ENCODE results near the gene TP63.
A peak's percentile ranks its signal among the peaks of the same experiment; 100 is the strongest.

Gene TP63

DNA sequence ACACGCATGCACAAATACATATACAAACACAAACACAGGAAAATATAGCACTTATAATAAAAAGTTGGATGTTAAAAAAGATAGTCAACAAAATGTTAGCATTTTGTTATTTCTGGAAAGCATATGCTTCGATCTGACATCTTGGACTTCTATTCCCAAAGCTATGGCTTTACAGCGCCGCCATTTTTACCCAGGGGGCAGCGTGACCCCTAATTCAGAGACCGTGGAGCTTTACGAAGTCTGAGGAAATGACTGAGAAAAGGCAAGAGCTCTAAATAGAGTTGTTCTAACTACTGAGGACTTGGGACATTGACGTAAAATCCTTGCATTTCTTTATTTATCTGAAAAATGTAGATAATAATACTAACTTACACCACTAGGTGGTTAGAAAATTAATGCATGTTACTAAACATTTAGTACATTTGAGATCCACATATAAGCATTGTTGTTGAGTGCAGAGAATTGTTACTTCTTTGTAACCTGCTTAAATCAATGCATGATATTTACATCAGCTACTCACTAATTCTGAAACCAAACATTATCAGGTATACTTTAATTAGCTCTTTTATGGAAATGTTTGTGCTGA is 155.4 kb downstream of the TP63 start:
- DNase-seq, result no peak

DNA sequence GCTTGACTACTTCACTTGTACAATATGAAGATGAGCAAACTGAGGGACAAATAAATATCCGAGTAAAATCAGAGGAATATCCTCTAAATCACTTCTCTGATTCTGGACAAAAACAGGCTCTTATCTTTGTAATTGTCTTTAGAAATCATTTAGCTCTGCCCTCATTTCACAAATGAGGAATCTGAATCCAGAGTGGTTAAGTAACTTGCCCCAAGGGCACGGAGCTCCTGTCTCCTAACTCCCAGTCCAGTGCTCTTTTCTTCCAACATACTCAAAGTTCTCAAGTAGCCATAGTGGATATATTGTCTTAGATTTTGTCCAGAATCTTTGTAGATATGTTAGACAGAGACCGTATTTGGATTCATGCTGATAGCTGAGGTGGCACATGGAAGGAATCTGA is 156.0 kb downstream of the TP63 start:
- DNase-seq, result no peak

DNA sequence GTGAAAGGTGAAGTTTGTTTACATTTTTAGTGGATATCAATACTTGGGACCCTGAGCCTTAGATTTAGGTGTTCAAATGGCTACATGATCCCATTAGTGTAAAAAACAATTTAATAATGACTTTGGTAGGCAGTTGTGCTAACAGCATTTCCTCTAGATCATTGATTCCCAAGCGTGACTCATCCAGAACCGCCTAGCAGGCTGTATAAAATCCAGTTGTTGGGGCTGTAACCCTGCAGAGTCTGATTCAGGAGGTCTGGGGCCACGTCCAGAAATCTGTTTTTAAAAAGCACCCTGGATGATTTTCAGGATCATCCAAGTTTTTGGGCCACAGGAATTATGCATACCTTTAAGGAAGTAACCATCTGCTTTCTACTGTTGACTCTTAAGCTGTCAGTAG is 156.4 kb downstream of the TP63 start:
- DNase-seq, result no peak

DNA sequence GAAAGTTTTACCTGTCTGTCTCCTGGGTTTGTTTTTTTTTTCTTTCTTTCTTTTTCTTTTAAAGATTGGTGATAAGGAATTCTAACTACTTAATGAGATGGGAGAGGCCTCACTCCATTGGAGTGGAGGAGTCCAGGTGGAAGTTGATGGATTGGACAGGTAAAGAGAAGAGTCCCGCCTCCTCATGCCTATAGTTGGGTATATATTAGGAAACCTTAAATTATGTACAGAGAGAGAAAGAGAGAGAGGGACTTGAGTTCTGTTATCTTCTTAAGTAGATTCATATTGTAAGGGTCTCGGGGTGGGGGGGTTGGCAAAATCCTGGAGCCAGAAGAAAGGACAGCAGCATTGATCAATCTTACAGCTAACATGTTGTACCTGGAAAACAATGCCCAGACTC is 158.2 kb downstream of the TP63 start:
- DNase-seq, result no peak

DNA sequence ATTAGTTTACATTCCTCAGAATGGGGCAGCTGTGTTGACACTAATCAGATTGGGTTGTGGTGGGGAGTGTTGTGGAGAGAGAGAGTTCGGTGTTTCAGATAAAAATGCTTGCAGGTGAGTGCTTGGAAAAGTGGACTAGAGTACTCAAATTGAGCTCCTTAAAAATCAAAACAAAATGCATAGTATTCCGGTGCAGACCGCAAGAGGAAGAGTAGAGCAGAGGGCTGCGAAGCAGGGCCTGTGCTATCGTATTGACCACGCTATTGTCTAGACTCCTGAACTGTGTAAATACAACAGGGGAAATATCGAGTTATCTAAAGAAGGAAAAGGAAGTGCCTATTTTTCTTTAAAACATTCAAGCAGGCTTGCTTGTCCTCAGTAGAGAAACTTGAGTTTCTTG is 159.5 kb downstream of the TP63 start:
- DNase-seq, result peak; percentile 95

DNA sequence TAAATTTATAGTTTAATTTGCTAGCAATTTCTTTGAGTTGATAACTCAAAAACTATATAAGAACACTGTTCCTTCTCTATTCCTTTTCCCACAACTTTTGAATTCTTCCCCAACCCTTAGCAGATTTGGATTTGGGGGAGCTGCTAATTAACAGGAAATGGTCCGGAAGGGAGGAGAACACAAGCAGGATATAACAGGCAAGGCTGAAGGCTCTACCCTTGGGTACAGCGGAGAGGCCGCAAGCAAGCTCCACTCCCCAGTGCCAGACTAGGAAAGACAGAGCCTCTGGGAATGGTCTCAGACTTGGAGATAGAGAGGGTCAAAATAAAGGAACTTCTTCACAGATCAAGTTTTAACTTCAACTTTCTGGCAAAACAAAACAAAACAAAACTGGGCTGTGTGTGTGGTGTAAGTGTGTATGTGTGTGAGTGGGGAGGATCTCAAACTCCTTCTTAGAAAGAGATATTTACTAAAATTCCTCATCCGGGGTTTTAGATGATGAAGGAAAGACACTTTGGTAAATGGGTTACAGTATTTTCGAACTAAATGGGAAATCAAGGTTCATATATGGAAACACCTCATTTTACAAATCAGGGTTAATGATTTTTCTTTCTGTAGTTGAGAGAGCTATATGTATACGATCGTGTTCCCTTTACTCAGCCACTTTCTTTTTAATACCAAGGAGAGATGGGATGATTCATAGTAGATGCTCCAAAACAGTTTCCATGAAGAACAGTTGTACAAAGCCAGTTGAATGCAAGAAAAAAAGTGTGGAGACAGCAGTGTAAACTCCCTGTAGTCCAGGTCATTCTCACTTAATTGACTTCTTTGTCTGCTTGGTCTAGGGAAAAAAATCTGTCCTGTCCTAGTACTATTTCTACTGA is 161.1 kb downstream of the TP63 start:
- DNase-seq, result no peak

DNA sequence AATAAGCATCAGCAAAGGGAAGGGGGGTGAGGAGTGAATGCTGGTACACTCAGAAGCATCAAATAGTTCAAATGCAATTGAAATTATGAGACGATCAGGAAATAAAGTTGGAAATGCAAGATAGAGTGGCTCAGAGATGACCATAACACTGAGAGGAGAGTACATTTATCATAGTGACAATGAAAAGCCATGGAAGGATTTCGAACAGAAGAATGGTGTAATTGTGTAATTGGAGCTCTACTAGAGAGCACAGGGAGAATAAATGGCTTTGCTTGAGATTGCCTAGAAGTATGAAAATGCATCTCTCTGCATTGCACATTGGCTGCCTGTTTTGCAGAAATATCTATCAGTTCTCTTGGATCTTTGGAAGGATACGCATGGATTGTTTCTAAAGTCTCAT is 163.3 kb downstream of the TP63 start:
- no peak for DNase-seq

DNA sequence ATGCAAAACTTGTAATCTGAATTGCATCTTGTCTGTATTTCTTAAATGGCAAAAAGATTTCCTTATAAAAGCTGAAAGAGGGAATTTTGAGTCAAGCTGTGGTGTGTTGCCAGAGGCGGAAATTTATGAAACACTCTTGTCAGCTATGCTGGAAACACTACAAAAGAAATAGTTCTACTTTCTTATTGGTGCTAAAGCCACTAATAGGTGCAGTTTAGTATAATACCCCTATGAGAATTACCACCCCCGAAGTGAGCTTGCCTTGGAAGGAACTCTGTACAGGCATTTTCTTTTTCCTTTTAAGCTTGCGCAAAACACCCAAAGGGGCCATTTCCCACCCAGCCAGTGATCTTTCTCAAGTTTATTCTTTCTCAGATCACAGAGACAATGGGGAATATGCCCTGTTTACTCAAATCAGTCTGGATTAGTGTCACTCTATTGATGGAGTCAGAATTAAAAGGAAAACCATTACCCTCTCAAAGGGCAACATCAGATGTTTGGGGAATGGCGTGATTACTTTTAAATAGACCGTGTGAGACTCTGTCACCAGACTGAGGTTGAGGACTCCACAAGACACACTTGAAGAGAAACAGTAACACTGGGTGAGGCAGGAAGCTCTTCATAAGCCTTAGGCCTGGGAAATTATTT is 166.0 kb downstream of the TP63 start:
- peak; percentile 48 for DNase-seq

DNA sequence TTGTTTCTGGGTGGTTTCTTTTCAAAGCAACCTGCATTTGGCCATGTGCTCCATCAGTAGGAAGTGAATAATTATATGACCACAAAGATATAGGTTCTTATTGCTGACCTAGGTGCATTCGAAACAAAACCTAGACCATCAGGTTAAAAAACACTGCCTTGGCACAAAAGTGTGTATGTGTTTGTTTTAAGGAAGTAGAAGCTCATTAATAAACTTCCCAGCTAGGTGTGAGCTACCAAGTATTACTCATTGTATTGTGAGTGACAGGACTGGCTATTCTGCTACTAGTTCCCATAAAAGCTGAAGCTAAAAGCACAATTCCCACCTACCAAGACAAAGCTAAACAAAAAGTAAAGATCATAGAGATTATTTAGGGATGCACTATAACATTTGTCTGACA is 168.2 kb downstream of the TP63 start:
- DNase-seq, result peak; percentile 23

DNA sequence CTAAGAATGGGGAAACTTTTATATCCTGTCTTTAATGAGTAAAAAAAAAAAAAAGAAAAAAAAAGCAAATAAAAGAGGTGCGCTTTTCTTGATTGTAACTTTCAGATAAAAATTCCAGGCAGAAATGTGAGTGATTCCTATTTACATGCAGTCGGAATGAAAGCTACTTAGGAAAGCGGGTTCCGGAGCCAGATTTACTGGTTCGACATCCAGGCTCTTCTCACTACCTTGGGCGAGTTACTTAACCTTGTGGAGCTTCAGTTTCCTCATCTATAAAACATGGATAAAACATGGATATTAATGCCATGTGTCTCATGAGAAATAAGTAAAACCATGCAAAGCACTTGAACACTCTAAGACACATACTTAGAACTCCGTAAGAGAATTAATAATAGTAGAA is 169.2 kb downstream of the TP63 start:
- DNase-seq, result no peak

DNA sequence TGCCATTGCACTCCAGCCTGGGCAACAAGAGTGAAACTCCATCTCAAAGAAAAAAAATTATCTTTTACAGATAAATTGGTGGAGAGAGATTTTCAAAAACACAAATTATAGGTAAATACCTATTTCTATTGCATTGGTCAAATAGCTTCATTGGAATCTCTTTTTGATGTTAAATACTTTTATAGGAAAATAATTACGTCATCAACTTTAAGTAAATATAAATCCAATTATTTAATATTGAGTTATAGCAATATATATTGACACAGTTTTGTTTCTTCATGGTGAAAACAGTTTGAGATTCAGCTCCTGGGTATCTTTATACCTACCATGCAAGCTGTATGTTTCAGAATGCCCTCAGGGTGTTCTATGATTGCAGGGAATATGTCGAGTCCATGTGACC is 172.1 kb downstream of the TP63 start:
- peak; percentile 66 for DNase-seq

DNA sequence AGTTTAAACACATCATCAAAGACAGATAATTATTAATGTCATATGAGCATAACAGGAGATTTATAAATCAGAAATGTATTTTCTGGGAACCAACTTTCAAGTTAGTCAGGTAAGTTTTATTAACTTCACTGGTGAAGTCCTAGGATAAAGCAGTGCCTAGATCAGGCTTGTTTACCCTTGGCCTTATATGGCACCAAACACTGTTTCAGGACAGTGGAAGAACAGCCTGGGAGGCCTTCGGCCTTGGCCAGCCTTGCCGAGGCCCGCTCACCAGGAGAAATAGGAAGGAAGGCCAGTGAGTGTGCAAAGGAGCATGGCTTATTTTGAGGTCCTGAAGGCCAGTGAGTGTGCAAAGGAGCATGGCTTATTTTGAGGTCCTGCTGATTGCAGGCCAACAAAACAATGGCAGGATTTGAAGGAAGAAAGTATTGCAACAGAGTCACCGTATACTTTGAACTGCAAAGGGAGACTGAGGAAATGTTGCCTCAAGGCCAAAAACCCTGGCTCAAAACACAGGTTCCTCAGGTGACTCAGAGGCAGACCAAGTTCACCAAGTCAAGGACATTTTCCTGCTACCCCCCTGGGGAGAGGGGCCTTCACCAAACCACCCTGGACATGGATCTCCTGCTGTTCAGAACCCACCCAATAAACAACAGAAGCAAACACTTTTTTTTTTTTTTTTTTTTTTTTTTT is 174.3 kb downstream of the TP63 start:
- DNase-seq, result peak; percentile 76

DNA sequence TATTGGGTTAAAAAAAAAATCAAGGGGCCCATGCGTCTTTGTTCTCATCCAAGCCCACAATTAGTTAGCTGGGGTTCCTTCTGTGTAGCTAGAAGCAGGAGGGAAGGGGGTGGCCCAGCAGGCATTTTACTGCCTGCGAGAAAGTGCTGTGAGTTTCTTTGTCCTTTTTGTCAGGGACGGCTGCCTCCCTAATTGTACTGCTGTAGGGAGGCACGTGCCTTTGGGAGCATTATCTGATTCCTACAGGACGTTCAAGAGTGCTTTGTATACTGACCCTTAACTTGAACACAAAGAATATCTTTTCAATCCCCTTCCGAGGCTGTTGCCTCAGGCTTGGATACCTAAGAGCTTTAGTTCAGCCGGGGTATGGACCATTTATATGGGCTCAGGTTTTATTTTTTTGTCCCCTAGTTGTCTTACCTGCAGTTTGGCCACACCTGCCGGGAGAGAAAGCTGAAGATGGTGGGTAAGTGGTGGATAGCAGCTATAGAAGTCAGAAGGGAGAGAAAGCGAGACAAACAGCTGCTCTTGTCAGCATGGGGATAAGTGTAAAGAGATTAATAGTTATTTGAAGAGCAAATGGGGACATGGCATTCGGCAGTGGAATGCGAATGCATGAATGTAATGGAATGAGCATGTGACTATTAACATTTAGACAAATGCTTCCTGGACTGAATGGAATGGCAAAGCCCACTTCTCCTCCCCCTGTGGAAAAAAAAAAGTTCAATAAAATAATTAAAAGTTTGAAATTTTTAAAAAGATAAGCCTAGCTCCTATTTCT is 175.2 kb downstream of the TP63 start:
- DNase-seq, result peak; percentile 97

DNA sequence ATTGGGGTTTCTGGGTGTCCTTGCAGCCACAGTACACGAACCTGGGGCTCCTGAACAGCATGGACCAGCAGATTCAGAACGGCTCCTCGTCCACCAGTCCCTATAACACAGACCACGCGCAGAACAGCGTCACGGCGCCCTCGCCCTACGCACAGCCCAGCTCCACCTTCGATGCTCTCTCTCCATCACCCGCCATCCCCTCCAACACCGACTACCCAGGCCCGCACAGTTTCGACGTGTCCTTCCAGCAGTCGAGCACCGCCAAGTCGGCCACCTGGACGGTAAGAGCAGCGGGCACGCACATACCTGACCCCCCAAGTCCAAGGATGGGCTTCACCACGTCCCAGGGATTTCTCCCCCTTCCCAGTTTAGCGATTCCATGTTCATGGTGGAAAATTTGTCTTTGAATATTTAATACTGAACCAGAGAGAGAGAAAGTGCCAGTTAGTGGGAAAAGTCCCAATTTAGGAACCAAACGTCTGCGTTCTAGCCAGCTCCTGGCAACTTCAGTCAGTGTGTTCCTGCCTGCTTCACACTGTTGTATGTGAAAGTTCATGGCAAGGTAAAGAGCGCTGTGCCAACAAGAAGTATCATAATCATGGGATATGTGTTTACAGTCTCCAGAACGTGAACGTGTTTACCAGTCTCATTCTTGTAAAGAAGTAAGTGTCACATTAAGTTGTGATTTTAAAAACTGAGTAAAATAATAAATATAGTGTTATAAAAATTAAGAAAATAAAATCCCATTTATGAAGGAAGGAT is 177.2 kb downstream of the TP63 start:
- DNase-seq, result no peak

DNA sequence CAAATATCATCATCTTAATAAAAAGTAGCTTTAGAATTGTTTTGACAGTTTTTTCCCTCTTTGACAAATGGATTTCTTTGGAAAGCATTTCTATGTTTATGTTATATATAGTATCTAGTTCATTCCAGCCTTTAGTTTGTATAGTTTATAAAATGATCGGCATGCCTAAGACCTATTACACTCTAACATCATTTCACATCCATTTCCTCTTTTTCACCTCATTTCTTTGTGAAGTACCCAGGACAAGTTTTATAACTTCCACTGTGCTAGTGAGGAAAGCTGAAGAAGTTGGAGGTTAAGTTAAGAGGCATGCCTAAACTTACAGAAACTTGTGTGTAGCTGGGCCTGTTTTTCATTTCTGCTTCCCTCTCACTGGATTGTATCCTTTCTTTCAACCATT is 178.4 kb downstream of the TP63 start:
- DNase-seq, result no peak

DNA sequence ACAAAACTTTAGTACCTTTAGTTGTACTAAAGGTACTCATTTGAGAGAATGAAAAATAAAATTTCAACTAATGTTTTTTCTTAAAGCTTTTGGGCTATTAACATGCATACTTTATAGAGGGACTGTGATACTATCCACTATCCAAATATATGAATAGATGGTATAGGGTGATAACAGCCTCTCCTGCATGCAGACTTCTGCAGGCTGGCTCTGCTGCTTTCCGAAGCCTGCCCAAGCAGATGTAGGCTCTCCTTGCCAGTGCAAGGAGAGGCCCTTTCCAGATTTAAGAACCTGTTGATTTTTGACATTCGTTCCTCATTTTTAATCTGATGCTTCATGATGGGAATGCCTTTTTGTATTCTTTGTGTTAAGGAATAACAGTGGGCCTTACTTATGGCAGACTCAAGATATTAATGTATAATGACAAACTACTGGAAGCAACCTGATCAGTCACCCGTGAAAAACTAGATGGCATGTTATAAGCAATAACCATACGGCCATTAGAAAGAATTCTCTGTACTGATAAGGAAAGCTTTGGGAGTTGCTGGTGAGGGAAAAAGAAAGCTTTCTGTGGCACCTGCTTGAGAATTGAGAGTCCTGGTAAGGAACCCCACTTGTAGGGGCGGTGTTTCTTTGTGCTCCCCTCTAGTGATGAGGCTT is 181.7 kb downstream of the TP63 start:
- DNase-seq, result no peak

DNA sequence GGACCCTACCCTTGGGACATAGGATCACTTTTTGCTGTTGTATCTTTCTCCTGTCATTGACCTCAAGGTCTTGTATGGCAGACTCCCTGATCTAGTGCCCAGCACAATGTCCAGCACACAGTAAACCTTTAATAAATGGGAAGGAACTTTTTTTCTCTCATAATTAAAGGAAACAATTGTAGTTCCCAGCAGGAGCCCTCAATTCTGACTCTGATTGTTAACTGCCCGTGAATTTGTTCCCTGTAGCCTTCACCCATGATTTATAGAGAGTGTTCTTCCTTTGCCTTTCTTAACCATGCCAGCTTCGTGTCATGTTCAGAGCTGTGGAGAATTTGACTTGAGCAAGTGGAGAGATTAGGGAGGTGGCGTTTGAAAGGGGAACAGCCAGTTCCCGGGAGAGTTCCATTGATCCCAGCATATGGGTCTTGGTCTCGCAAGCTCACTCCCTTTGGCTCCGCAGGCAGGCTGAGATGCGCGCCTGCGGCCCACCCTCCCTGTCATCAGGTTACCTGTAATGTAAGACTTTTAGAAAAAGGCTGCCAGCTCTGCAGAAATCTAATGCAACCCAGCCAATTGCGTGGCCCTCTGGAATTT is 182.6 kb downstream of the TP63 start:
- DNase-seq, result no peak

DNA sequence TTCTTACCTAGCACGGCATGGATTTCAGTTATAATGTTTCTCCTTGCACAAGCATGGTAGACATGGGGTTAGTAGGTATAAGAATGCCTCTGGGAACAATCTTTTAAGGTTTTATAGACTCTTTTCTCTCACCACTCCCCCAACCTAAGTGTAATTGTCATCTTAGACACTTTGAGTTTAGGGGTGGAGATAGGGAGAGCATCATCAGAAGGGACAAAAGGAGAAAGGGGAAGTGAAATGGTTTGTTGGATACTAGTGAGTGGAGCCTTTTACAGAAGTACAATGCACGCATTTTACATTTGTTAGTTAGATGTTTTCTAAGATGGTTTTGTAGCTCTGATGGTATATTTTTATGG is 189.2 kb downstream of the TP63 start:
- DNase-seq, result no peak

DNA sequence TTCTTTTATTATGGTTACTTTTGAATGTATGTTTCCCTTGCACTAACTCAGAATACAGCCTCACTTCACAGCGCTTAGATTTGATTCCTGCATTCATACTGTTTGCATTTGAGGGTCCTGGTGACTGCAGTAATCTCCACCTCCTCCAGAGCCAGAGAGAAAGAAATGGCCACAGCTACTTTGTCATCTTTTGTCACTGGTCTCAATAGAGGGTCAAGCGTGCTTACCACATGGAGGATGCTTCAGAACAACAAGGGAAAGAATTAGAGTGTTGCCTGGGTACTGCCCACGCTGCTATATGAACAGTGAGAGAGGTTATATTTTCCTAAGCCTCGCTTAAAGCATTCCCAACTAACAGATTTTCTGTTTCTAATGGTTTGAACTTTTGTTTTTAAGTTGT is 190.1 kb downstream of the TP63 start:
- DNase-seq, result no peak

DNA sequence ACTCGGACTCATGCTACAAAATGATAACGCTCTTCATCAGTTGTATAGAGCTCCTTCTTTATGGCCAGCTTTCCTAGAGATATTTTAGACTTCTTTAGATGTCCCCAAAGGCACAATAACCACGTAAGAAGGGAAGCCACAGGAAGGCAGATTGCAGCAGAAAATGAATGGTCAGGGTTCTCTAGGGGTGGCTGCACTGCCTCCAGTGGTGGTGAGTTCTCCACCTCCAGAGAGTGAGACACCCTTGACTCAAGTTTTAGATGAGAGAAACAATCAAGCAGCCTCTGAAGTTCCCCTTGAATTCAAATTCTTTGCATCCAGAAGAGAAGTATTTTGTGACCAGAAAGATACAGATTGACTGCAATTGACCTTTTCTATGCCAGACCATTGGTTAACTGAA is 191.5 kb downstream of the TP63 start:
- DNase-seq, result no peak

Measured in NCI-H146 (cell line).